Activated CD8-positive, alpha-beta memory T cell treated with anti-CD3 and anti-CD28 coated beads, Interleukin-2, amount 50 U/mL, for 48 hours (primary cell): Measurements from ENCODE around the gene RRP1B.

ENCODE experiments used
- DNase-seq: peaks from one replicate; pipeline ENCODE4 v3.0.0-alpha.2; 2020

RRP1B gene

DNA sequence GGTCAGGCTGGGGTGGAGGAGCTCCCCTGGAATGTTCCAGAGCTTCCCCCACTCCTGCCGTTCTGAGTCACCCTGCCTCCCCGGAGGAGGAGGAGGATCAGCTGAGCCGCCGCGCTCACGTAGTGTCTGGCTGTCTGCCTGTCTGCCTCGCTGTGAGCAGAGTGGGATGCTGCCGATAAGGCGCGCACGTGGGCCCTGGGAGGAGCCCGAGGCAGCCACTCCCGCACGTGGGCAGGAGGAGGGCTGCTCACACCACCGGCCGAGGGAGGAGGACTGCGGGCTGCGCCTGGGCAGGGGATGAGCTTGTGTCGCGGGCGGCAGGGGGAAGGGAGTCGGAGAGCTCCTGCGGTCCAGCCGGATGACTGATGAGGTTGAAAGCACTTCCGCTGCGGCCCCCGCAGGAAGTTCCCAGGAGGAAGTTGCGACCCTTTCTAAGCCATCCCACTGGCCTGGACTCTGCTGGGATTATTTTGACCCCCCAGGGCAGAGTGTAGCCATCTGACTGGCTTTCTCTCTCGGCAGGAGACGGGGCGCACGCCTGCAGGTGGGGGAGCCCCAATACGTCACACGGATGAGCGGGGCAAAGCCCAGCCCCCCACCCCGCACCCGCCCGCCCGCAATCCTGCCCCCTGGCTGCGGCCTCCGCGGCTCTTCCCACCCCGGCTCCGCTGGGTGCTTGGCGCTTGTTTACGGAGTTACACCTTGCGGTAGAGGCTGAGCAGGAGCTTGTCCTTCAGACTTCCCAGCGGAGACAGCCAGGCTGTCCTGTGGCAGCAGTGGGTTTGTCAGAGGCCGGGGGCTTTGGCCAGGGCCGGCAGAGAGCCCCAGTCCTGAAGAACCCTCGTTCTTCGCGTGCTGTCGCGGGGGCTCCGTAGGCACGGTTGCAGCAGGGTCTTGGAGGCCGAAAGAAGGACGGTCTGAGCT lies 69.4 kb downstream of the RRP1B start:
- DNase-seq: peak; percentile 91

DNA sequence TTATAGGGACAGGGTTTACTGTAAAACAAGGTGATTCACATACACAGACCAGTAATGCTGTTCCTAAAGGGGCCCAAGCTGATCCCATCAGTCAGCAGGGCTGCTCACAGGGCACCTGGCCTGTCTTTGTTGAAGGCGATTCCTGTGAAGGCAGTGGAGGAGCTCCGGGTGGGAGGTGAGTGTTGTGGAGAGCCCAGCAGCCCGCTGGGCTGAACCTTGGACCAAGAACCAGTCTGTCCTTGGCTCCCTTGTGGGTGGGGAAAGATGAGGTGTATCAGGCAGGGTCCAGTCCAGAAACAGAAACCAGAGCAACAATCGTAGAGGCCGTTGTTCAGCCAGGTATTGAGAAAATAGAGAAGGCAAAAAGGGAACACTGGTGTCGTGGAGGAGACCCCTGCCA lies 72.1 kb downstream of the RRP1B start:
- DNase-seq: no peak

DNA sequence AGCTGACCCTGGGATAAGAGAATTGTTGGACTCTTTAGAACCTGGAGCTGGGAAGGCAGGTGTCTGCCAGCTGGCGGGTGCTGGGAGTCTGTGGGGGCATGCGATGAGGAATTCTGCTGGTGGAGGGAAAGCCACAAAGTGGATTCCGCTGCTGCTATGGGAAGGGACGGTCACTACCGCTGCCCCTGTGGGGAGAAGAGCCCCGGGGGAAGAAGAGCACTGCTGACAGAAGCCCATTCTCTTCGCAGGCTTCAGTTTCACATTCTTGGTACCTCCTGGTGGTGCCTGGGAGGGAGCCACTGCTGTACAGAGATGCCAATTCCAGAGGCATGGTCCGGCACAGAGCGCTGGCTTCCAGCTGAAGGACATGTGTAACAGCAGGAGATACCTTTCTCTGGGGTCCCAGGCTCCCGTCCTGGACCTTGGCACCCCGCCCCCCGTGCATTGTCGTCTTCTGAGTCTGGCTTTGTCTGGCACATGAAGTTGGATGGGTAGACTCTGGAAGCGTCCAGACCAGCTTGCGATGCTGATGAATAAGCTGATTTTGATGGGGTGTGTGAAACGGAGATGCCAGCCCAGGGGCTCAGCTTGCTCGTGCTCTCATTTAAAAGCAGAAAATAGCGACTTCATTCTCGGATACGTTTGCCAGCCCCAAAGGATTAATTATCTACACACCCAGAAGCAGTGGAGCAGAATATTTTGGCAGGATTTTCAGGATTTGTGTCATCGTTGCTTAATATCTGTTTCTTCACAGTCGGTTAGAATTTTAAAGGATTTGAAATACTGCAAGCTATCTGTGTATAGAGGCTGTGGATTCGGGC lies 72.7 kb downstream of the RRP1B start:
- DNase-seq: no peak

DNA sequence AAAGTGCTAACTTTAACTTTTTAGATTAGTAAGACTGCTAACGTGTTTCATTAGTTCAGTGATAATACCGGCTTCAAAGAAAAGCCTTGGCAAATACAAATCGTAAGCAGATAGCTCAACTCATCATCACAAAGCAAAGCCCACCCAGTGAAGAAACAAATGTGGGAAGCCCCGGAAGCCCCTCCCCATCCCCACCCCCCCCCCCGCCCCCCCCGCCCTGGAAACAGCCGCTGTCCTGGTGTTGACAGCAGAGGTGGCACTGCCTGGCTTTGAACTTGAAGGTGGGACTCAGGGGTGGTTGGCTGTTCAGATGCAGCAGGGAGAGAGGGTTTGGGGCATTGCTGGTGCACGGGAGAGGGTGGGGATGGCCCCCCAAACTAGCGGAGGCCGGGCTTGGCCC lies 73.7 kb downstream of the RRP1B start:
- DNase-seq: no peak

DNA sequence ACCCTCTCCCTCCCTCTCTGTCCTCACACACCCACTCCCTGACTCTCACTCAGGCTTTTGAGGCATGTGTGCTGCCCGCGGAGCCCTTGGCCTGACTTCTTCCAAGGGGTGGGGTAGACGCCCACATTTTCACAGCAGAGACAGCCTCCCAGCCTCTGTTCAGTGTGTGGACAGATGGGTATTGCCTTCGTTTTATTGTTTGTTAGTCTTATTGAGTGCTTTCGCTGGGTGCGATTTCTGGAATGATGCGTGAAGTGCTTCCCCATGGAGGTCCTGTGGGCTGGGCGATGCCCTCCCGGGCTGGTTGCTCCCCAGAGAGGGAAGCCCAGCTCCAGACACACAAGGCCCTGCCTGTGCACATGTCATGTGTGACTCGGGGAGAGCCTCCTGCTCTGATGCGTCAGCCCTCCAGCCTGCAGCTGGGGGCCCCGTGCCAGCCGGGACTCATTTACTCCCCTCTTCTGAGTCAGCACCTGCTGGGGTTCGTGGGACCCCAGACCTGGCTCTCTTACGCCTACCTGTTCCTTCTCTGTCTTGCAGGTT lies 74.2 kb downstream of the RRP1B start:
- DNase-seq: peak; percentile 74

DNA sequence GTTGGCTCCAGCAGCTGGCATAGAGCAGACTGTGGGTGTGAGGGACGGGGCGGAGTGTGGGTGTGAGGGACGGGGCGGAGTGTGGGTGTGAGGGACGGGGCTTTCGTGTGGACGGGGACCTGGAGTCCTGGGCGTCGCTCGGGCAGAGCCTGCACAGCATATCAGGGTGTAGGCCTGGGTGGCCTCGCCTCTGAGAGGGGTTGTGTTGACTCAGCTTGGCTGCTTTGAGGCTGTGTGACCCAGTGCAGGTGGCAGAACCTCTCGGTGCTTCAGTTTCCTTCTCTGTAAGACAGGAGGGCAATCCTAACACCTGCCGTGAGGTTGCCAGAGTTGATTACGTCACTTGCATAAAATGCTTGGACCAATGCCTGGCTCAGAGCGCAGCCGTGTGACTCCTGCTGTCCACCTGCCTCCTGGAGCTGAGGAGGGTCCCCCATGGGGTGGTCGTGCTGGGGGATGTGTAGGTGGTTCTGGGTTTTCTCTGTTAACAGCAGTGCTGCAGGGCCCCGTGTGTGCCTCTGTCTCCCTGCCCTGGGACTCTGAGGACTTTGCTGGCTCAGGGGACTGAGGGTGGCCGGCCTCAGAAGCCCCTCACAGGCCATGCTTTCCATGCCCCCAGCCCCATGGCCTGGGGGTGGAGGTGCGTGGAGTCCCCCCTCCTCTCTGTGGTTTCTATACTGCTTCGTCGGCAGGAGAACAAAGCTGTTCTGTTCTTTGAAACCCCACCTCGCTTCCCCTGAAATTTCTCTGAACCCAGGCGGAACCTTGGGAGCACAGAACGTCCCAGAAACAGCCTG lies 75.0 kb downstream of the RRP1B start:
- peak; percentile 63 for DNase-seq

DNA sequence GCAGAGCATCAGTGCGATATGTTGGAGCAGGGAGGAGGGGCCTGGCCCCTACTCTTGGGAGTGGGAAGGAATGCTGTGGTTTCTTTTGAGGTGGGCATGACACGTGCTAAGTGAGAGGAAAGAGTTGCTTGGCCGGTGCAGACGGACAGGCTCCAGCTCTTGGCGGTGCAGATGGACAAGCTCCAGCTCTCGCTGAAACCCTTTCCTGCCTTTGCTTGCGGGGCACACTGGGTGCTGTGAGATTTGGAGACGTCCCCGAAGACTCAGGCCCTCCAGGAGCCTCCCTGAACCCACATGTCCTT lies 75.5 kb downstream of the RRP1B start:
- DNase-seq: no peak

DNA sequence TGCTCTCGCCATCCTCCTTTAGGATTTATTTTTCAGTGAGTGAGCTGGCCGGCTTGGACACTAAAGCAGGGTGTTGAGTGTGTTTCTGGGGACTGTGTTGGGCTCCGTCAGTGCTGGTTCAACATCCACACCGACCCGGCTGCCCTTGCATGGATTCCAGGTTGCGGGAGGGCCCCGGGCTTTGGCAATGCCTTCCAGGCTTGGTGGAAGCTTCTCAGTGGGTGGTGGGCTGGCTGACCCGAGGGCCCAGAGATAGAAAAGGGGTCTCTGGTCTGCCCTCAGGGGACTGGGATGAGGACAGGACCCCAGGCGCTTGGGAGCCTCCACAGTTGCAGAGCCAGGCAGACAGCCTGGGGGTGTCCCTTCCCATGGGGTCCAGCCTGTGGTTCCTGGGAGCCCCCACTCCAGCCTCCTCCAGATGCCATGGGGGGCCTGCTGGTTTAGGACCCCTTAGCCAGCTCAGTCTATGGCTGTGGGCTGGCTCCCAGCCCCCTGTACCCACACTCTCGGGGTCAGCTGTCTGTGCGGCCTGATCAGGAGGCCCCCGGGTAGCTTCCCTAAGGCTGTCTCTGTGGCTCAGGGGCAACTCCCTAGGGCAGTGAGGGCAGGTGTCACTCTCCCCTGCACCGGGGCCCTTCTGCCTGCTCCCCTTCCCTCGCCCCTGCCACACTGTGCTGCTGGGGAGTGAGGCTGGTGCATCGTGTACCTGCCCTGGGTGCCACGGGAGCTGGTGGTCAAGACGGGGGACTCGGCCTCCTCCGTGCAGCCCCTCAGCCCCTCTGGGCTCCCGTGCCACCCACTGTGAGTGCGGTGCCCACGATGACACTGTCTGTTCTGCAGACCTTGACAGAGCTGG lies 76.1 kb downstream of the RRP1B start:
- no peak for DNase-seq

DNA sequence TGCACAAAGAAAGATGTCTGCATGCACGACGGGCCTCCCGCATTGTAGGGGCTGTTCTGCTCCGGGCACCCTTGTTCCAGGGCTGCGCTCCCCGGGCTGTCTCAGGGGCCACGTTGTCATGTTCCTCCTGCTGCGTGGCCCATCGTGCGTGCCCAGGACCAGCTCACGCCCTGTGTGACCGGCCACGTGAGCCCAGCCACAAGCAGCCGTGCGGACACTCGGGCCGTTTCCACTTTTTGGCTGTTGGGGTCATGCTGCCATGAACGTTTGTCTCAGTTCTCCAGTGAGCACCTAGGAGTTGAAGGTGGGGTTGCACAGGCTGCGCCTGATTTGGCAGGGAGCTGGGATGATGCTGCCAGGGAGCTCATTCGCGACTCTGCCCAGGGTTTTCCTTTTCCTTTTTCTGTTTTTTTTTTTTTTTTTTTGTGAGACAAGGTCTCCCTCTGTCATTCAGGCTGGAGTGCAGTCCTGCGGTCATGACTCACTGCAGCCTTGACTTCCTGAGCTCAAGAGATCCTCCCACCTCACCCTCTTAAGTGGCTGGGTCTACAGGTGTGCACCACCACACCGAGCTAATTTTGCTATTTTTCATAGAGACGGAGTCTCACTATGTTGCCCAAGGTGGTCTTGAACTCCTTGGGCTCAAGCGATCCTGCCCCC lies 77.0 kb downstream of the RRP1B start:
- DNase-seq: no peak

DNA sequence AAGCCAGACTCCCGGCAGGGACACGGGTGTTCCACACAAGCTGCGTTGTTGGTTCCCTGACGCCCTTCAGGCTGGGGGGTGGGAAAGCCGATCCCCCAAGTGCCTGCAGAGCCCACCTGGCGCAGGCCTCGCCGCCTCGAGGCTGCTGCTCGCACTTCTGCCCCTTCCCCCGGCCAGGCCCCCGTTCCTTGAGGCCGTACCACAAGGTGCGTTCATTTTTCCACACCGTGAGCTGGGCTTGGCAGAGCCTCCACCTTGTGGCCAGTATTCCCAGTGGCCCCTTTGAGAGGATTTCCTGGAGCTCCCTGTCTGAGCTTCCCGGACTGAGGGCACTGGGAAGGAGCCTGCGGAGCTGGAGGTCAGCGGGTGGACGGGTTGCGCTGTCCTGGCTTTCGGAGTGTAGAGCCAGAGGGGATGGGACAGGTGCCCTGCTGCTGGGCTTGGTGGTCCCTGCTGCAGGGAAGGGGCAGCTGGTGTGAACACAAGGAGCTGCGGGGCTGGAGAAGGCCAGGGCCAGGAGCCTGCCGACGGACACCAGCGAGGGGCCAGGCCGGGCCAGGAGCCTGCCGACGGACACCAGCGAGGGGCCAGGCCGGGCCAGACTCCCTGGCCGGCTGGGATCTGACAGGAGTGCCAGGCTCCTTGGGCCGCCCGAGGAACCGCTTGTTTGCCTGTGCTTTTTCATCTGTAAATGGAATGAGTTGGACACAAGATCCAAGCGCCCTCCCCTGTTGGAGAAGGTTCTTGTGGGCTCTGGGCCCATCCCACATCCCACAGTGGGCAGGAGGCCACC lies 78.0 kb downstream of the RRP1B start:
- DNase-seq: no peak

DNA sequence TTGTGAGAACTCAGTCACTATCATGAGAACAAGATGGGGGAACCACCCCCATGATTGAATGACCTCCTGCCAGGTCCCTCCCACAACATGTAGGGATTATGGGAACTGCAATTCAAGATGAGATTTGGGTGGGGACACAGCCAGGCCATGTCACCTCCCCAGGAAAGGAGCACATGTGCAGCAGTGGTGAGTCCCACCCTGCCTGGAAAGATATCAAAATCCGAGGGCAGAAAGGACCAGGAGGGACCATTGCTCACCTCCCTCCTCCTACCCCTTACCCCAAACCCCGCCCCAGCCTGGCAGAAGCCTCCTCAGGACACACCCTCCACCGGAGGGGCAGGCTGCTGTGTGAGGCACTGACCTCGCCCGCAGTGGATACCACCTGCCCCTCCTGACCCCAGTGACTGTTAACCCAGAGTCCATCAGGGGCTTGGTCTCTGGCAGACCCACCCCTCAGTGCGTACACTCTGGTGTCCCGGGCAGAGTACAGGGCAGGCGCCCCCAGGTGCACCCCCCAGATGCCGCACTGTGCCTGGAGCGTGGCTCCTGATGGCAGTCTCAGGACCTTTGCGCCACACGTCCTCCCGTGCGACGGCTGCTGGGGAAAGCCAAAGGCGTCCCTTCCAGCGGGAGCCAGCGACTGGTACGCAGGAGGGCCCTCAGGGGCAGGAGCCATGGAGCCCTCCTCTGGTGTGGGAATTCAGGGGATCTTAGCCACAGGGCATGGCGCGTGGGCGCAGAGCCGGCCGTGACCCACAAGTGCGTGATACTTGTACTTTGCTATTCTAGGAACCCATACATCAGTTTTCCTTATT lies 80.5 kb downstream of the RRP1B start:
- DNase-seq: no peak

DNA sequence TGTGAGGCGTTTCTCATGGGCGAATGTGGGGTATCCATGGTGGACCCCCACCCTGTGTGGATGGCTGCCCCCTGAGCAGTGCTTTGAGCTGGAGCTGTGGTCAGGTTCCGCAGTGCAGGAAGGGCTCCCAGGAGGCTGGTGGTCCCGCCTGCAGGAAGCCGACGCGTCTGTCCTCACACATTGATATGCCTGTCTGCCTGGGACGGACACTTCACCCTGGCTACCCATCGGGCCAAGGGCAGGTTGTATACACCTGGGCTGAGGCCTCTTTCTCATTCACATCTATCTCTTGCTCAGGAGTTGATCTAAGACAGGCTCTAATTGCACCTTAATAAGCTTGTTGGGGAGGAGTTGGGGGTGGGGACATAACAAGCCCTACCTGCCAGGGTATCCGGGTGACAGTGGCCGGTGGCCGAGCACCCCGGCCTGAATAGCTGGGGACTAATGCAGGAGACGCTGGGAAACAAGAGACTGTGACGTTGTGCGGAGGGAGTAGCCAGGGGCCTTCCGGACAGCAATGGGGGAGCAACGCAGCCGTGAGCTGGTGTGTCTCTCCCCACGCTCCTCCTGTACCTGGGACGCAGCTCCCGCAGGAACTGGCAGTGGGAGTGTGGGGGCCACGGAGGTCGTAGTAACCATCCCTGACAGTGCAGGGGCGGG lies 81.3 kb downstream of the RRP1B start:
- no peak for DNase-seq

DNA sequence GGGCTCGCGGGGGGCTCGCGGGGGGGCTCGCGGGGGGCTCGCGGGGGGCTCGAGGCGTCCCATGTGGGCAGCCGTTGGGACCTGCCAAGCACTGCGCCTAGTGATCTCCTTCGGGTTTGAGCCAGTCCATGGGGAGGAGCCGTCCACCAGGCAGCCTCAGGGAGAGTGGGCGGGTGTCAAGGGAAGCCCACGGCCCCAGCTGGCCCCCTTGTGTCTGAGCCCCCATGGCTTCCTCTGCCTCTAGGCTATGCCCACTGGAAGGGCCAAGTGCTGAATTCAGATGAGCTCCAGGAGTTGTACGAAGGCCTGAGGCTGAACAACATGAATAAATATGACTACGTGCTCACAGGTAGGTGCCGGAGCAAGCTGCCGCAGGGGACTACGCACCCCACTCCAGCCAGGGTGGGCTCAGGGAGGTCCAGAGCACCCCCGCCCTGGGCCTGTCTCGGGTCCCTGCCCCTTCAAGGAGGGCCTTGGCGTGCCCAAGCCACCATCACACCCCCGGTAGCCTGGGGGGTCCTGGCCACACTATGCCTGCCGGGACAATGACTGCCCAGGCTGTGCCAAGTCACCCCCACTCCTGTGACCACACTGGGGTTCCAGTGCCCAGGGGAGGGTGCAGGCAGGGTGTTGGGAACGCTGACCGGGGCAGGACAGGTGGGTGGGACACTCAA lies 82.2 kb downstream of the RRP1B start:
- no peak for DNase-seq

DNA sequence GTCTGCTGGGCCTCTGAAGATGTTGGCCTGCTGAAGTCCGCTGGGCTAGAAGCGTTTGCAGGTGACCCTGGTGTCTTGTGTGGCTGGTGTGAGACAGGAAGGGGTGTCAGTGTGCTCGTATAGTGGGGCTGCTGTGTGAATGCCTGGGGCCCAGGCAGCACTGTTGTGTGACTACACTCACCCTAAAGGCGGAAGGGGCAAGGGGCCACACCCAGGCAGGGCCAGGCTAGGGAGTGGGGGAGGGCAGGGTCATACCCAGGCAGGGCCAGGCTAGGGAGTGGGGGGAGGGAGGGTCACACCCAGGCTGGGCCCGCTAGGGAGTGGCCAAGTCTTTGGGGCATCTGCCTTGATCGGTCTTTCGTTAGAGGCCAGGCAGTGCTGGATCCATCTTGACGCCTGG lies 84.6 kb downstream of the RRP1B start:
- no peak for DNase-seq

DNA sequence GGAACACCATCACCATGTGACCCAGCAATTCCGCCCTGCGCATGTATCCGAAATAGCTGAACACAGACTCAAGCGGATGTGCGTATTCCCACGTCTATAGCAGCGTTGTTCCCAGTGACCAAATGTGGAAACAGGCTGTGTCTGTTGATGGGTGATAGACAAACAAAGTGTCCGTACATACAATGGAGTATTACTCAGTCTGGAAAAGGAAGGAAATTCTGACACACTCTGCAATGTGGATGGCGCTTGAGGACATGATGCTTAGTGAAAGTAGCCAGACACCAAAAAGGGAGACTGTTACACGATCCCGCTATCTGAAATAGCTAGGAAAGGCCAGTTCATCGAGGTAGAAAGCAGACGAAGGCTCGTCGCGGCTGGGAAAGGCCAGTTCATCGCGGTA lies 85.4 kb downstream of the RRP1B start:
- DNase-seq: no peak
